MM.1S (cell line): ENCODE results near the gene C22orf23.

Source experiments
- DNase-seq: peaks from one replicate; pipeline ENCODE4 v3.0.0-alpha.2; 2015
- H2AFZ ChIP-seq: fragments of 300-600 bp; sonication (generic); 2 replicates; pipeline ENCODE4 v1.6.0; 2016; ENCODE audit warnings: antibody characterized with exemption, low read length
- H3F3A ChIP-seq: fragments of 300-600 bp; sonication (generic); 2 replicates; pipeline ENCODE4 v1.6.1; 2016; ENCODE audit warnings: mild to moderate bottlenecking, antibody characterized with exemption, low read length, moderate library complexity, mixed read lengths; ENCODE audit not compliant: insufficient read depth
- H3K27ac ChIP-seq: fragments of 300-600 bp; sonication (generic); 2 replicates; pipeline ENCODE4 v1.5.1; 2016; ENCODE audit warnings: mild to moderate bottlenecking, low read length
- H3K27me3 ChIP-seq: fragments of 300-600 bp; sonication (generic); replicated peaks from 2 replicates; pipeline ENCODE4 v1.6.0; 2016; ENCODE audit warnings: low read length; ENCODE audit not compliant: insufficient read depth
- H3K36me3 ChIP-seq: fragments of 300-600 bp; sonication (generic); replicated peaks from 2 replicates; pipeline ENCODE4 v1.6.1; 2016; ENCODE audit warnings: mild to moderate bottlenecking, low read length, mixed read lengths; ENCODE audit not compliant: insufficient read depth
- H3K4me1 ChIP-seq: fragments of 300-600 bp; sonication (generic); 2 replicates; pipeline ENCODE4 v1.6.1; 2016; ENCODE audit warnings: low read length, mixed read lengths
- H3K4me2 ChIP-seq: fragments of 300-600 bp; sonication (generic); 2 replicates; pipeline ENCODE4 v1.6.0; 2016; ENCODE audit warnings: low read depth, low read length
- H3K4me3 ChIP-seq: fragments of 300-600 bp; sonication (generic); 2 replicates; pipeline ENCODE4 v1.5.1; 2016; ENCODE audit warnings: low read length, mixed read lengths
- H3K79me2 ChIP-seq: fragments of 300-600 bp; sonication (generic); 2 replicates; pipeline ENCODE4 v1.6.1; 2016; ENCODE audit warnings: mixed run types, low read length, mixed read lengths
- H3K9ac ChIP-seq: fragments of 300-600 bp; sonication (generic); 2 replicates; pipeline ENCODE4 v1.6.1; 2016; ENCODE audit warnings: low read length, mixed read lengths
- H3K9me2 ChIP-seq: fragments of 300-600 bp; sonication (generic); replicated peaks from 2 replicates; pipeline ENCODE4 v1.6.1; 2016; ENCODE audit warnings: mild to moderate bottlenecking, low read length, mixed read lengths; ENCODE audit not compliant: insufficient read depth
- H3K9me3 ChIP-seq: fragments of 300-600 bp; sonication (generic); replicated peaks from 2 replicates; pipeline ENCODE4 v1.6.1; 2016; ENCODE audit warnings: mild to moderate bottlenecking, low read length, mixed read lengths; ENCODE audit not compliant: insufficient read depth
- H4K20me1 ChIP-seq: fragments of 300-600 bp; sonication (generic); 2 replicates; pipeline ENCODE4 v1.6.1; 2016; ENCODE audit warnings: mild to moderate bottlenecking, low read length, moderate library complexity, mixed read lengths; ENCODE audit not compliant: insufficient read depth
- EZH2 ChIP-seq: fragments of 300-600 bp; sonication (generic); optimal IDR thresholded peaks from 2 replicates; pipeline ENCODE3; 2017; ENCODE audit warnings: low read depth, mild to moderate bottlenecking, antibody characterized with exemption, low read length, mixed read lengths
- EZH2phosphoT487 ChIP-seq: fragments of 300-600 bp; sonication (generic); IDR thresholded peaks from 2 replicates; pipeline ENCODE4 v1.6.1; 2018; ENCODE audit warnings: antibody characterized with exemption, low read length
- TF ChIP-seq, protein P1 (sequence below): fragments of 300-600 bp; sonication (generic); IDR thresholded peaks from 2 replicates; pipeline ENCODE4 v1.5.1; 2016; ENCODE audit warnings: antibody characterized with exemption, low read length, mixed read lengths

The C22orf23 gene

GRCh38 chr22:37926358-37926757 lies 27.0 kb downstream of the C22orf23 start:
- H3K4me3 ChIP-seq = no peak overlapping the region
- H3K79me2 ChIP-seq = no peaks in the 10 kb centered on the region
- H2AFZ ChIP-seq = no peak overlapping the region
- no peak for TF ChIP-seq EZH2
- TF ChIP-seq, protein P1, sequence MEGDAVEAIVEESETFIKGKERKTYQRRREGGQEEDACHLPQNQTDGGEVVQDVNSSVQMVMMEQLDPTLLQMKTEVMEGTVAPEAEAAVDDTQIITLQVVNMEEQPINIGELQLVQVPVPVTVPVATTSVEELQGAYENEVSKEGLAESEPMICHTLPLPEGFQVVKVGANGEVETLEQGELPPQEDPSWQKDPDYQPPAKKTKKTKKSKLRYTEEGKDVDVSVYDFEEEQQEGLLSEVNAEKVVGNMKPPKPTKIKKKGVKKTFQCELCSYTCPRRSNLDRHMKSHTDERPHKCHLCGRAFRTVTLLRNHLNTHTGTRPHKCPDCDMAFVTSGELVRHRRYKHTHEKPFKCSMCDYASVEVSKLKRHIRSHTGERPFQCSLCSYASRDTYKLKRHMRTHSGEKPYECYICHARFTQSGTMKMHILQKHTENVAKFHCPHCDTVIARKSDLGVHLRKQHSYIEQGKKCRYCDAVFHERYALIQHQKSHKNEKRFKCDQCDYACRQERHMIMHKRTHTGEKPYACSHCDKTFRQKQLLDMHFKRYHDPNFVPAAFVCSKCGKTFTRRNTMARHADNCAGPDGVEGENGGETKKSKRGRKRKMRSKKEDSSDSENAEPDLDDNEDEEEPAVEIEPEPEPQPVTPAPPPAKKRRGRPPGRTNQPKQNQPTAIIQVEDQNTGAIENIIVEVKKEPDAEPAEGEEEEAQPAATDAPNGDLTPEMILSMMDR = no peak
- no peak for TF ChIP-seq EZH2phosphoT487
- H3K9ac ChIP-seq = no peak overlapping the region
- H3K9me3 ChIP-seq = no peaks in the 10 kb centered on the region
- H3K27ac ChIP-seq = no peak overlapping the region
- no peak for DNase-seq
- H3K4me1 ChIP-seq = no peaks in the 10 kb centered on the region
- H3K4me2 ChIP-seq = no peak overlapping the region
- no peaks in the 10 kb centered on the region for H4K20me1 ChIP-seq
- no peaks in the 10 kb centered on the region for H3K36me3 ChIP-seq
- no peaks in the 10 kb centered on the region for H3F3A ChIP-seq
- H3K9me2 ChIP-seq = no peaks in the 10 kb centered on the region
- no peaks in the 10 kb centered on the region for H3K27me3 ChIP-seq

- no peak overlapping the region for H3K4me2 ChIP-seq
- H3K27me3 ChIP-seq = no peaks in the 10 kb centered on the region
- no peaks in the 10 kb centered on the region for H3K9me3 ChIP-seq
- no peak overlapping the region for H3K4me3 ChIP-seq
- TF ChIP-seq EZH2 (no peak), EZH2phosphoT487 (no peak)
- TF ChIP-seq, protein P1 = no peak
- no peaks in the 10 kb centered on the region for H3K79me2 ChIP-seq
- no peaks in the 10 kb centered on the region for H3F3A ChIP-seq
- no peak overlapping the region for H2AFZ ChIP-seq
- H3K9ac ChIP-seq = no peak overlapping the region
- no peak for DNase-seq
- H4K20me1 ChIP-seq = no peaks in the 10 kb centered on the region
- no peaks in the 10 kb centered on the region for H3K4me1 ChIP-seq
- no peak overlapping the region for H3K27ac ChIP-seq
- H3K36me3 ChIP-seq = no peaks in the 10 kb centered on the region
- H3K9me2 ChIP-seq = no peaks in the 10 kb centered on the region
Observed at GRCh38 chr22:37925767-37926166, 27.6 kb downstream of the C22orf23 start.

- H3K27ac ChIP-seq = no peak overlapping the region
- no peak for DNase-seq
- H3K4me1 ChIP-seq = no peaks in the 10 kb centered on the region
- TF ChIP-seq EZH2 = no peak
- TF ChIP-seq, protein P1 = no peak
- TF ChIP-seq EZH2phosphoT487 = no peak
- no peaks in the 10 kb centered on the region for H3K9me2 ChIP-seq
- H3K4me2 ChIP-seq = no peak overlapping the region
- H3K36me3 ChIP-seq = no peaks in the 10 kb centered on the region
- H3K9ac ChIP-seq = no peak overlapping the region
- H2AFZ ChIP-seq = no peak overlapping the region
- no peaks in the 10 kb centered on the region for H3K79me2 ChIP-seq
- H3K9me3 ChIP-seq = no peaks in the 10 kb centered on the region
- H3K4me3 ChIP-seq = no peak overlapping the region
- H3F3A ChIP-seq = no peaks in the 10 kb centered on the region
- H4K20me1 ChIP-seq = no peaks in the 10 kb centered on the region
- H3K27me3 ChIP-seq = no peaks in the 10 kb centered on the region
Observed at GRCh38 chr22:37925330-37925729, 28.1 kb downstream of the C22orf23 start.
